Measurements from ENCODE around the gene HAGHL. TPM values are rescaled to one million over a fixed set of nuclear protein-coding genes. Genes with fewer than 3 reads are reported as not detected.

Gene HAGHL
- total and polyA plus RNA-seq, 2 of the 8 experiments (the other 6 are each of a cell fraction or from before 2014, with no cell fraction given), result 26.6 to 26.9 TPM

DNA sequence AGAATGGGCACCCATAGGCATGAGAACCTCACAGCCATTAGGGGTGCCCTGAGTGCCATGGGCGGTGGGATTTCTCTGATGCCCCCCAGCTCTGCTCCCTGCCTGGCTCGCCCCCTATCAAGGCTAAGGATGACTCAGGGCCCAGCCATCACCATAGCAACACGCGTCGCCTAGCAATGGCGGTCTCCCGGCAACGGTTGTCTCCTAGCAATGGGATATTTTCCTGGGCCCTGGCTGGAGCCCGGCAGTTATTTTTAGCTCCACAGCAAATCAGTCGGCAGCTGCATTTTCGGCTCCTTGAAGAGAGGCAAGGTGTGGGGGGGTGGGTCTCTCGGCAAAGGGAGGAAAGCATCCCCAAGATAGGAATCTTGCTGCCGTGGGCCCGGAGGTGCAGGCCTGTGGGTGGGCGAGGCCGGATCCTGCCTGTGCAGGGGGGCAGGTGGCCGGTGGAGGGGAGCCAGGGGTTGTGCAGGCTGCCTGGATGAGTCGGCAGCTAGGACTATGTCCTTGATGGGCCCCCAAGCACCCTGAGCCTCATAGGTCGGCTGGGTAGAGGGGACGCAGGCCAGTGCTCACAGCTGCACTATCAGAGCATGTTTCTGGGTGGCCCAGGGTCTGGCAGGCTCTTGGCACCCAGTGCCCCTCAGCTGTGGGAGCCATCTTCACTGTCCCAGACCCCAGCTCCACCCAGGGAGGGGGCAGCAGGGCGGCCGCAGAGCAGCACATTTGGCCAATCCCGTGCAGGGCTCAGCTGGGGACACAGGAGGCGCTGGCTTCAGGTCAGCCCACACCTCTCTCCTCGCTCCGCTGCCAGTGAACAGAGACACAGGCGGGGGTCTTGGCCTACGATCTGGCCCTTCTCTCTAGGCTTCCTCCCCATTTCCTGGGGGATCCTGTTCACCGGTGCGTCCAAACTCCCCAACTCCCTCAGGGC lies 17.1 kb upstream of the HAGHL start:
- Histone ChIP-seq H3K36me3 (ENCODE audit: control insufficient read depth in 2 of 4, insufficient read depth in 4 of 4, low read length in 3 of 4) (no peaks in the 10 kb centered on the region), H4K8ac (ENCODE audit: extremely low read depth, insufficient read depth, low read length) (peak overlapping the region; percentile 85), H3K9me3 (ENCODE audit: insufficient read depth in 2 of 2, low read depth in 1 of 2, low read length in 1 of 2) (no peaks in the 10 kb centered on the region), H2AK5ac (ENCODE audit: low read depth, low read length) (no peak overlapping the region), H2BK20ac (ENCODE audit: low read length) (no peak overlapping the region), H3K27me3 (replicated peaks in 1 of 4; ENCODE audit: control insufficient read depth in 3 of 4, extremely low read depth in 1 of 4, insufficient read depth in 3 of 4, low read length in 3 of 4) (peaks cover 20 to 65% (median 50%) of the 10 kb centered on the region in 4 experiments), H4K91ac (replicated peaks; ENCODE audit: insufficient read length, low read length) (no peak overlapping the region), H3K23me2 (ENCODE audit: low read depth, low read length) (peaks cover 14% of the 10 kb centered on the region; the same call in 1 of the 2 replicates), H2AFZ (ENCODE audit: low read length) (no peak overlapping the region), H2BK12ac (ENCODE audit: low read depth, low read length) (no peak overlapping the region), H3K79me1 (ENCODE audit: low read depth, low read length) (no peaks in the 10 kb centered on the region), H3K9ac (replicated peaks in 1 of 4; ENCODE audit: extremely low read depth in 1 of 4, low read depth in 3 of 4, low read length in 3 of 4) (no peak overlapping the region; a peak in 1 of 7 replicates), H3K27ac (ENCODE audit: low read depth, low read length) (no peak overlapping the region), H3K4me1 (replicated peaks in 1 of 4; ENCODE audit: control insufficient read depth in 3 of 4, insufficient read depth in 4 of 4, low read length in 3 of 4) (peaks cover 0 to 8% (median 5%) of the 10 kb centered on the region in 4 experiments; a peak in 4 of 7 replicates), H3K56ac (replicated peaks; ENCODE audit: insufficient read length, low read depth, low read length) (no peak overlapping the region), H3K18ac (ENCODE audit: extremely low read depth, low read length) (no peak overlapping the region), H3K4me2 (ENCODE audit: insufficient read depth in 1 of 2, low read depth in 2 of 2, low read length in 2 of 2) (no peak overlapping the region), H4K20me1 (replicated peaks in 1 of 2; ENCODE audit: control insufficient read depth in 1 of 2, insufficient read depth in 2 of 2, low read length in 2 of 2) (peaks cover 3 to 8% of the 10 kb centered on the region in 2 experiments), H3K4ac (replicated peaks; ENCODE audit: insufficient read length, low read depth, low read length) (no peak overlapping the region), H3K79me2 (ENCODE audit: control insufficient read depth in 1 of 2, insufficient read depth in 2 of 2, low read length in 2 of 2) (no peaks in the 10 kb centered on the region), H3K4me3 (ENCODE audit: extremely low read depth in 1 of 4, insufficient read depth in 2 of 4, low read depth in 3 of 4, low read length in 4 of 4) (no peak overlapping the region; a peak in 1 of 8 replicates), H4K5ac (ENCODE audit: insufficient read length, low read depth, low read length) (no peak overlapping the region), H2BK120ac (replicated peaks; ENCODE audit: low read depth, low read length) (no peak overlapping the region), H3K23ac (ENCODE audit: insufficient read length) (no peak overlapping the region), H2BK5ac (ENCODE audit: low read depth, low read length) (no peak overlapping the region), H2BK15ac (ENCODE audit: low read length) (no peak overlapping the region), H3K14ac (ENCODE audit: insufficient read length) (no peak overlapping the region)
- ChIA-PET CTCF (ENCODE audit: partially characterized antibody) (interaction anchor here (0.8 to 33.4 kb wide), 13 partner anchors 7 to 394 kb away, joined by 3 to 977 read pairs (median 4); partner anchors contain the start of genes ANTKMT, CCDC78, CHTF18 and CIAO3), POLR2A (ENCODE audit: partially characterized antibody) (interaction anchor here (0.6 to 20.9 kb wide), 8 partner anchors 8 to 91 kb away, joined by 3 to 353 read pairs (median 4); partner anchors contain the start of genes ANTKMT, CCDC78, HAGHL and JMJD8)
- no peak for FAIRE-seq
- WGBS, 2 experiments (ENCODE audit: extremely low coverage in 1 of 2, insufficient coverage in 1 of 2, insufficient read length in 1 of 2, insufficient replicate concordance in 2 of 2, low coverage in 1 of 2, low lambda C conversion rate in 2 of 2, missing lambda C conversion rate in 1 of 2), result 65% methylated on average over 28 of the region's 30 CpGs; no CpG with 5 or more reads in 1 of the 2 experiments
- no peak for DNase-seq (ENCODE audit: low read depth in 1 of 2, low spot score in 2 of 2)
- TF ChIP-seq EZH2 (IDR thresholded peaks at IDR 0.05; ENCODE audit: low read depth, low read length, severe bottlenecking), result no peak
- TF ChIP-seq CREB1 (IDR thresholded peaks at IDR 0.05), result no peak
- TF ChIP-seq SP4 (IDR thresholded peaks at IDR 0.05; ENCODE audit: low read length), result no peak
- TF ChIP-seq, protein P1, sequence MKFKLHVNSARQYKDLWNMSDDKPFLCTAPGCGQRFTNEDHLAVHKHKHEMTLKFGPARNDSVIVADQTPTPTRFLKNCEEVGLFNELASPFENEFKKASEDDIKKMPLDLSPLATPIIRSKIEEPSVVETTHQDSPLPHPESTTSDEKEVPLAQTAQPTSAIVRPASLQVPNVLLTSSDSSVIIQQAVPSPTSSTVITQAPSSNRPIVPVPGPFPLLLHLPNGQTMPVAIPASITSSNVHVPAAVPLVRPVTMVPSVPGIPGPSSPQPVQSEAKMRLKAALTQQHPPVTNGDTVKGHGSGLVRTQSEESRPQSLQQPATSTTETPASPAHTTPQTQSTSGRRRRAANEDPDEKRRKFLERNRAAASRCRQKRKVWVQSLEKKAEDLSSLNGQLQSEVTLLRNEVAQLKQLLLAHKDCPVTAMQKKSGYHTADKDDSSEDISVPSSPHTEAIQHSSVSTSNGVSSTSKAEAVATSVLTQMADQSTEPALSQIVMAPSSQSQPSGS (IDR thresholded peaks at IDR 0.05; ENCODE audit: low read length), result no peak
- no peak for TF ChIP-seq ZNF274 (IDR thresholded peaks at IDR 0.05; ENCODE audit: borderline replicate concordance, extremely low read depth, low read length)
- no peak for TF ChIP-seq PHF8 (conservative IDR thresholded peaks at IDR 0.05; ENCODE audit: low read depth, low read length)
- TF ChIP-seq CBX8 (IDR thresholded peaks at IDR 0.05; ENCODE audit: borderline replicate concordance, low read depth, low read length), result no peak
- TF ChIP-seq, protein P2, sequence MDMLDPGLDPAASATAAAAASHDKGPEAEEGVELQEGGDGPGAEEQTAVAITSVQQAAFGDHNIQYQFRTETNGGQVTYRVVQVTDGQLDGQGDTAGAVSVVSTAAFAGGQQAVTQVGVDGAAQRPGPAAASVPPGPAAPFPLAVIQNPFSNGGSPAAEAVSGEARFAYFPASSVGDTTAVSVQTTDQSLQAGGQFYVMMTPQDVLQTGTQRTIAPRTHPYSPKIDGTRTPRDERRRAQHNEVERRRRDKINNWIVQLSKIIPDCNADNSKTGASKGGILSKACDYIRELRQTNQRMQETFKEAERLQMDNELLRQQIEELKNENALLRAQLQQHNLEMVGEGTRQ (IDR thresholded peaks at IDR 0.05; ENCODE audit: low read length), result no peak

Measured in H1 (cell line).